Nephron progenitor cell (in vitro differentiated cells): ENCODE data around the gene LUC7L2.
A peak's percentile ranks its signal among the peaks of the same experiment; 100 is the strongest.

Source experiments
- DNase-seq: peaks from one replicate; pipeline ENCODE4 v3.0.0; 2021
- H3K27ac Mint-ChIP-seq: 2 replicates; pipeline ENCODE4 v1.8.0; 2021; ENCODE audit warnings: mild to moderate bottlenecking, moderate library complexity, mixed read lengths
- H3K27me3 Mint-ChIP-seq: 2 replicates; pipeline ENCODE4 v1.8.0; 2021; ENCODE audit warnings: mild to moderate bottlenecking, low read depth, mixed read lengths; ENCODE audit not compliant: poor library complexity
- H3K36me3 Mint-ChIP-seq: 2 replicates; pipeline ENCODE4 v1.8.0; 2021; ENCODE audit warnings: low read depth, mixed read lengths
- H3K4me1 Mint-ChIP-seq: 2 replicates; pipeline ENCODE4 v1.8.0; 2021; ENCODE audit warnings: mixed read lengths
- H3K4me3 Mint-ChIP-seq: 2 replicates; pipeline ENCODE4 v1.8.0; 2021; ENCODE audit warnings: mild to moderate bottlenecking, moderate library complexity, mixed read lengths
- H3K9me3 Mint-ChIP-seq: 2 replicates; pipeline ENCODE4 v1.8.0; 2021; ENCODE audit warnings: mild to moderate bottlenecking, moderate library complexity, mixed read lengths
- CTCF ChIP-seq: fragments of 200-600 bp; sonication (generic); IDR thresholded peaks from 2 replicates; pipeline ENCODE4 v1.5.0; 2021; ENCODE audit warnings: antibody characterized with exemption

Gene LUC7L2

GRCh38 chr7:139367438-139368155, 7.9 kb downstream of the LUC7L2 start:
- H3K27me3 Mint-ChIP-seq: no peaks in the 10 kb centered on the region
- no peak overlapping the region for H3K4me3 Mint-ChIP-seq
- H3K27ac Mint-ChIP-seq: peak overlapping the region; percentile 46
- no peak for TF ChIP-seq CTCF
- H3K4me1 Mint-ChIP-seq: peaks cover 40% of the 10 kb centered on the region
- H3K36me3 Mint-ChIP-seq: peaks cover 32% of the 10 kb centered on the region
- H3K9me3 Mint-ChIP-seq: no peaks in the 10 kb centered on the region
- no peak for DNase-seq

GRCh38 chr7:139370301-139370942, 10.7 kb downstream of the LUC7L2 start:
- Mint-ChIP-seq H3K4me1 (peaks cover 34% of the 10 kb centered on the region), H3K27ac (peak overlapping the region; percentile 71), H3K27me3 (no peaks in the 10 kb centered on the region), H3K36me3 (peaks cover 22% of the 10 kb centered on the region), H3K4me3 (no peak overlapping the region), H3K9me3 (no peaks in the 10 kb centered on the region)
- no peak for DNase-seq
- no peak for TF ChIP-seq CTCF

GRCh38 chr7:139370943-139371313, 11.2 kb downstream of the LUC7L2 start:
- Mint-ChIP-seq H3K9me3 (no peaks in the 10 kb centered on the region), H3K27ac (peak overlapping the region; percentile 71), H3K27me3 (no peaks in the 10 kb centered on the region), H3K36me3 (peaks cover 22% of the 10 kb centered on the region), H3K4me3 (no peak overlapping the region), H3K4me1 (peaks cover 34% of the 10 kb centered on the region)
- DNase-seq: no peak
- no peak for TF ChIP-seq CTCF

- Mint-ChIP-seq H3K4me1 (peaks cover 27% of the 10 kb centered on the region), H3K36me3 (peaks cover 35% of the 10 kb centered on the region), H3K27ac (no peak overlapping the region), H3K27me3 (no peaks in the 10 kb centered on the region), H3K9me3 (no peaks in the 10 kb centered on the region), H3K4me3 (no peak overlapping the region)
- no peak for DNase-seq
- no peak for TF ChIP-seq CTCF
Observed at GRCh38 chr7:139374246-139374645, 14.6 kb downstream of the LUC7L2 start.

GRCh38 chr7:139382439-139382838, 22.7 kb downstream of the LUC7L2 start:
- Mint-ChIP-seq H3K4me1 (no peaks in the 10 kb centered on the region), H3K4me3 (no peak overlapping the region), H3K27ac (no peak overlapping the region)

More at GRCh38 chr7:139382439-139382838, 22.7 kb downstream of the LUC7L2 start:
- TF ChIP-seq CTCF: no peak
- H3K27me3 Mint-ChIP-seq: no peaks in the 10 kb centered on the region
- no peaks in the 10 kb centered on the region for H3K9me3 Mint-ChIP-seq
- no peak for DNase-seq
- peaks cover 60% of the 10 kb centered on the region for H3K36me3 Mint-ChIP-seq
